DND-41 (cell line): ENCODE data around the gene FBXW8.

ENCODE experiments used
- ATAC-seq: fragments of 200-7000 bp; cut with Tn5 transposase; 3 replicates; pipeline ENCODE4 v1.9.1; 2021; ENCODE audit warnings: low read depth; ENCODE audit not compliant: insufficient read depth
- DNase-seq: peaks from one replicate; pipeline ENCODE4 v3.0.0-alpha.2; 2020
- H2AFZ ChIP-seq: 2 replicates; pipeline ENCODE4 v1.6.0; 2012; ENCODE audit warnings: low read depth, low read length
- H3K27ac ChIP-seq: 2 replicates; pipeline ENCODE4 v1.5.1; 2012; ENCODE audit warnings: low read length, inconsistent platforms
- H3K27me3 ChIP-seq: fragments of 200-600 bp; sonication (generic); 2 replicates; pipeline ENCODE4 v1.6.0; 2012; ENCODE audit warnings: low read length, mild to moderate bottlenecking, inconsistent platforms; ENCODE audit not compliant: insufficient read depth, poor library complexity
- H3K36me3 ChIP-seq: 2 replicates; pipeline ENCODE4 v1.5.1; 2012; ENCODE audit warnings: low read length, inconsistent platforms; ENCODE audit not compliant: insufficient read depth
- H3K4me1 ChIP-seq: 2 replicates; pipeline ENCODE4 v1.5.1; 2012; ENCODE audit warnings: mild to moderate bottlenecking, low read length; ENCODE audit not compliant: insufficient read depth
- H3K4me2 ChIP-seq: 2 replicates; pipeline ENCODE4 v1.6.0; 2012; ENCODE audit warnings: mild to moderate bottlenecking, moderate library complexity, low read length, inconsistent platforms; ENCODE audit not compliant: insufficient read depth
- H3K4me3 ChIP-seq, 2 experiments: fragments of 200-600 bp in 1 of 2; shearing (Covaris generic) in 1 of 2; 2 replicates each; pipeline ENCODE4 v1.5.1; 2012 to 2016; ENCODE audit warnings: inconsistent platforms in 2 of 2, low read length in 2 of 2, mild to moderate bottlenecking in 2 of 2, low read depth in 1 of 2, moderate library complexity in 1 of 2
- H3K79me2 ChIP-seq: 2 replicates; pipeline ENCODE4 v1.6.0; 2012; ENCODE audit warnings: low read length, inconsistent platforms; ENCODE audit not compliant: insufficient read depth
- H3K9ac ChIP-seq: 2 replicates; pipeline ENCODE4 v1.6.0; 2012; ENCODE audit warnings: low read depth, mild to moderate bottlenecking, inconsistent platforms, low read length, moderate library complexity
- H3K9me3 ChIP-seq: 2 replicates; pipeline ENCODE4 v1.5.1; 2012; ENCODE audit warnings: low read length, moderate library complexity, mild to moderate bottlenecking, inconsistent platforms; ENCODE audit not compliant: insufficient read depth, severe bottlenecking
- H4K20me1 ChIP-seq: 2 replicates; pipeline ENCODE4 v1.6.0; 2012; ENCODE audit warnings: low read length; ENCODE audit not compliant: insufficient read depth
- EZH2 ChIP-seq: IDR thresholded peaks from 3 replicates; pipeline ENCODE4 v1.6.1; 2012; ENCODE audit warnings: borderline replicate concordance, low read depth, mild to moderate bottlenecking, moderate library complexity, low read length, inconsistent platforms; ENCODE audit not compliant: severe bottlenecking
- TF ChIP-seq, protein P1 (sequence below): IDR thresholded peaks from 2 replicates; pipeline ENCODE4 v1.5.1; 2012; ENCODE audit warnings: borderline replicate concordance, low read length, moderate library complexity, mild to moderate bottlenecking; ENCODE audit not compliant: poor library complexity, severe bottlenecking; ENCODE audit errors: extremely low read depth

FBXW8 gene

GRCh38 chr12:116878567-116879508 lies 31.9 kb upstream of the FBXW8 start:
- Histone ChIP-seq H2AFZ (no peak overlapping the region), H3K27ac (no peak overlapping the region), H3K36me3 (no peaks in the 10 kb centered on the region), H3K9me3 (no peaks in the 10 kb centered on the region), H3K9ac (no peak overlapping the region), H3K79me2 (no peaks in the 10 kb centered on the region), H4K20me1 (peaks cover 6% of the 10 kb centered on the region; the same call in 1 of the 2 replicates), H3K4me2 (no peak overlapping the region), H3K27me3 (peaks cover 51% of the 10 kb centered on the region), H3K4me1 (peaks cover 9% of the 10 kb centered on the region), H3K4me3 (no peak overlapping the region)
- TF ChIP-seq, protein P1, sequence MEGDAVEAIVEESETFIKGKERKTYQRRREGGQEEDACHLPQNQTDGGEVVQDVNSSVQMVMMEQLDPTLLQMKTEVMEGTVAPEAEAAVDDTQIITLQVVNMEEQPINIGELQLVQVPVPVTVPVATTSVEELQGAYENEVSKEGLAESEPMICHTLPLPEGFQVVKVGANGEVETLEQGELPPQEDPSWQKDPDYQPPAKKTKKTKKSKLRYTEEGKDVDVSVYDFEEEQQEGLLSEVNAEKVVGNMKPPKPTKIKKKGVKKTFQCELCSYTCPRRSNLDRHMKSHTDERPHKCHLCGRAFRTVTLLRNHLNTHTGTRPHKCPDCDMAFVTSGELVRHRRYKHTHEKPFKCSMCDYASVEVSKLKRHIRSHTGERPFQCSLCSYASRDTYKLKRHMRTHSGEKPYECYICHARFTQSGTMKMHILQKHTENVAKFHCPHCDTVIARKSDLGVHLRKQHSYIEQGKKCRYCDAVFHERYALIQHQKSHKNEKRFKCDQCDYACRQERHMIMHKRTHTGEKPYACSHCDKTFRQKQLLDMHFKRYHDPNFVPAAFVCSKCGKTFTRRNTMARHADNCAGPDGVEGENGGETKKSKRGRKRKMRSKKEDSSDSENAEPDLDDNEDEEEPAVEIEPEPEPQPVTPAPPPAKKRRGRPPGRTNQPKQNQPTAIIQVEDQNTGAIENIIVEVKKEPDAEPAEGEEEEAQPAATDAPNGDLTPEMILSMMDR, result no peak
- peak; percentile 29 for TF ChIP-seq EZH2
- no peak for DNase-seq
- ATAC-seq, result no peak

DNA sequence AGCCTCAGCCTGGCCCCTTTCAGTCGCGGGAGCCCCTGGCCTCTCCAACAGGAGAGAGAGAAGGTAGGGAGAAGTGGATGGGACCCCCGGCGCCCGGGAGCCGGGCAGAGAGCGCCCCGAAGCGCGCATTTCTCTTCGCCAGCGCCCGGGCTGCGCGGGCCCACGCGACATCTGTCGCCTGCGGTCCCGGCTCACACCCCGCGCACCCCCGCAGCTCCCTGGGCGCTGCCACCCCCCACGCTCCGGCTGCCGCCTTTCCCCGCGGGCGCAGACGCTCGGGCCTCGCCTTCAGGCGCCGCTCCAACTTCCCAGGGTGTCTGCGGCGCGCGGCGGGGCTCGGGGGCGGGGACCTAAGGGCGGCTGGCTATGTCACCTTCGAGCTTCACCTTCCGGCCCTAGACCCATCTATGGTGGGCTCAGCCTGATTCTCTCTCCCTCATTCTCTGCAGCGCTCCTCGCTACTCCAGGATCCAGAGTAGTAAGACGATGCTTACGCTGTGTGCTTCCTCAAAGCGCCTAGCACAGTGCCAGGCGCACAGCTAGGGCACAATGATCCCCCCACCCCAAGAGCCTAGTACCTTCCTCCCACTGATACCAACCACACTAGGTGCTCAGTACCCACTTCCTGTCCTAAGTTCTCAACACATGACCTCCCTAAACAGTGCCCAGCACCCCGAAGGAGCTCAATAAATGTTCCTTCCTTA lies 31.1 kb upstream of the FBXW8 start:
- peaks cover 6% of the 10 kb centered on the region; the same call in 1 of the 2 replicates for H4K20me1 ChIP-seq
- H3K79me2 ChIP-seq, result no peaks in the 10 kb centered on the region
- peaks cover 7% of the 10 kb centered on the region for H3K4me1 ChIP-seq
- no peak overlapping the region for H3K4me2 ChIP-seq
- H2AFZ ChIP-seq, result no peak overlapping the region
- H3K27me3 ChIP-seq, result peaks cover 49% of the 10 kb centered on the region
- TF ChIP-seq, protein P1, result no peak
- TF ChIP-seq EZH2, result no peak
- no peaks in the 10 kb centered on the region for H3K36me3 ChIP-seq
- no peak overlapping the region for H3K27ac ChIP-seq
- DNase-seq (no peak), ATAC-seq (0 out of 3 replicates have a peak, but pooled peaks have one; percentile 12)
- H3K4me3 ChIP-seq, result no peak overlapping the region
- no peak overlapping the region for H3K9ac ChIP-seq
- H3K9me3 ChIP-seq, result no peaks in the 10 kb centered on the region

GRCh38 chr12:116880213-116880816 lies 30.4 kb upstream of the FBXW8 start:
- H3K9ac ChIP-seq, result no peak overlapping the region
- H3K27me3 ChIP-seq, result peaks cover 49% of the 10 kb centered on the region
- H2AFZ ChIP-seq, result no peak overlapping the region
- H3K4me2 ChIP-seq, result peak overlapping the region; percentile 46; the same call in 1 of the 2 replicates
- DNase-seq, result no peak
- 0 out of 4 replicates have a peak overlapping the region, but pooled peaks of 1 of the 2 experiments have one; percentile 17 for H3K4me3 ChIP-seq
- peaks cover 6% of the 10 kb centered on the region; the same call in 1 of the 2 replicates for H4K20me1 ChIP-seq
- TF ChIP-seq EZH2, result peak; percentile 59
- TF ChIP-seq, protein P1, result no peak
- H3K9me3 ChIP-seq, result no peaks in the 10 kb centered on the region
- H3K4me1 ChIP-seq, result peaks cover 7% of the 10 kb centered on the region
- H3K27ac ChIP-seq, result no peak overlapping the region
- H3K36me3 ChIP-seq, result no peaks in the 10 kb centered on the region
- H3K79me2 ChIP-seq, result no peaks in the 10 kb centered on the region
- ATAC-seq, result no peak
